ENCODE data around the gene ARL17A.
"Not testable (repeated sequence)": the region's sequence is repeated elsewhere in the genome, so short reads cannot be mapped to it uniquely, and the experiment has no call there.

The ARL17A gene

DNA sequence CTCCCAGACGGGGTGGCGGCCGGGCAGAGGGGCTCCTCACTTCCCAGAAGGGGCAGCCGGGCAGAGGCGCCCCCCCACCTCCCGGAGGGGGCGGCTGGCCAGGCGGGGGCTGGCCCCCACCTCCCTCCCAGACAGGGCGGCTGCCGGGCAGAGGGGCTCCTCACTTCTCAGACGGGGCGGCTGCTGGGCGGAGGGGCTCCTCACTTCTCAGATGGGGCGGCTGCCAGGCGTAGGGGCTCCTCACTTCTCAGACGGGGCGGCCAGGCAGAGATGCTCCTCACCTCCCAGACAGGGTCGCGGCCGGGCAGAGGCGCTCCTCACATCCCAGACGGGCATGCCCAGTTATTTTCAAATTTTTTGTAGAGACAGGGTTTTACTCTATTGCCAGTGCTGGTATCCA, 44.8 kb downstream of the ARL17A start:
- DNase-seq = not testable (repeated sequence)

DNA sequence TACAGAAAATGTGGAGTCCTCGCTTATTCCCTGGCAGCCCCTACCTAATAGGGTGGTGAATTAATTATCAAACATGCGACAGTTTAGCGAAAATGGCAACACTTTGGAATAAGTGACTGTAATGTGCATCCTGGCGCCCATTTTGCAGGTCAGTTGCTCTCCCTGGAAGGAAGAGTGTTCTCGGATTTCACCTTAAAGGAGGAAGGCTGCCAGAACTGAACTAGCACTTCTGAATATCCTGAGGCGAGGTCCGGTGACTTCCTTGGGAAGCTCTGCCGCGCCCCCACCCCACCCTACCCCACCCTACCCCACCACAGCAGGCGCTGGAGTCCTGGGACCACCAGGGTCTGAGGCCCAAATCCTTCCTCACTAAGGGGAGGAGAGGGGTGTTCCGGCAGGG, 67.3 kb downstream of the ARL17A start, which contains the start of gene LRRC37A2:
LRRC37A2 (plus strand) TSS at position 301 of the 400 bp plus-strand sequence. CDS start 245 bp downstream, outside the sequence.
- not testable (repeated sequence) for DNase-seq

DNA sequence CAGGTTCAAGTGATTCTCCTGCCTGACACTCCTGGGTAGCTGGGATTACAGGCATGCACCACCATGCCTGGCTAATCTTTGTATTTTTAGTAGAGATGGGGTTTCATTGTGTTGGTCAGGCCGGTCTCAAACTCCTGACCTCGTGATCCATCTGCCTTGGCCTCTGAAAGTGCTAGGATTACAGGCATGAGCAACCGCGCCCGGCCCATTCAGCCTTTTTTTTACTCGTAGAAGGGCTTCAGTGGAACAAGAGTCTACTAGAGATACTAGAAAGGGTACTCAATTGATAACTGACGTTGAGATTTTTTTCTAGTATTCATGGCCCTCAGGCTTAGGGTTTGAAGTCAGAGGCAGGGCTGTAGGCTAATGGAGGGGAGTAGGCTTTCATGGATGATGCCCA, 73.6 kb downstream of the ARL17A start:
- DNase-seq = not testable (repeated sequence)

DNA sequence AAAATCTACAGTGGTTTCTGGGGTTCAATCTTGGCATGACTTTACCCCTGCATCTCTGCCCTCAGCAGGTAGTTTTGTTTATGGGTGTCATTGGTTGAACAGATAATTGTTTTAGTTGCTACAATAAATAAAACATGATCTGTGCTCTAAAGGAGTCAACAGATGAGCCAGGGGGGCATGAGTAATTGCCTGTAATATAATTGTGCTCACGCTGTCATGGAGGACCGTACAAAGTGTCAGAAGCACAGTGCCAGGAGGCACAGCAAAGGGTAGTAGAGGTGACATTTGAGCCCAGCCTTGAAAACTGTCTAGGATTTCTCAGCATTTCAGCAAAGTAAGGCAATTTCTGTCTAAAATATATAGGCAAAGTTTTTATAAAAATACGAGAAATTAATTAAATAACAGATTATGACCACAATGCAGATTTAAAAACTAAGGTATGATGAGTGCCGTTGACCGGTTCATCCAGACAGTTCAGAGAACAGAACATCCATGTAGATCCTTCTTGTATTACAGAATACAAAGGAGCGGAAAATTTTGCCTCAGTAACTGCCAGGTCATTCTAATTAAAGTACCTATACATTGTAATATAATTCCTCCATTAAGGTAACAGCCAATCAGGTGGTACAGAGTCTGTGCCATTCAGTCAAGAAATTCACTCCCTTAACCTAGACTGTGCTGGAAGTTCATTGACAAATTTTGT, 79.9 kb downstream of the ARL17A start:
- not testable (repeated sequence) for DNase-seq

DNA sequence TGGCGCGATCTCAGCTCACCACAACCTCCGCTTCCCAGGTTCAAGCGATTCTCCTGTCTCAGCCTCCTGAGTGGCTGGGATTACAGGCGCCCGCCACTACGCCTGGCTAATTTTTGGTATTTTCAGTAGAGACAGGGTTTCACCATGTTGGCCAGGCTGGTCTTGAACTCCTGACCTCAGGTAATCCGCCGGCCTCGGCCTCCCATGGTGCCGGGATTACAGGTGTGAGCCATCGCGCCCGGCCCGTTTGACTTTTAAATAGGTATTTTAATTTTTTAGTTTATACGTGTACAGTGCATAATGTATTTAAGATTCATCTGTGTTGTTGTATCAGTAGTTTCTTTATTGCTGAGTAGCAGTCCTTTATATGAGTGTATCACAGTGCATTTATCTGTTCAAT, 87.5 kb downstream of the ARL17A start:
- not testable (repeated sequence) for DNase-seq

DNA sequence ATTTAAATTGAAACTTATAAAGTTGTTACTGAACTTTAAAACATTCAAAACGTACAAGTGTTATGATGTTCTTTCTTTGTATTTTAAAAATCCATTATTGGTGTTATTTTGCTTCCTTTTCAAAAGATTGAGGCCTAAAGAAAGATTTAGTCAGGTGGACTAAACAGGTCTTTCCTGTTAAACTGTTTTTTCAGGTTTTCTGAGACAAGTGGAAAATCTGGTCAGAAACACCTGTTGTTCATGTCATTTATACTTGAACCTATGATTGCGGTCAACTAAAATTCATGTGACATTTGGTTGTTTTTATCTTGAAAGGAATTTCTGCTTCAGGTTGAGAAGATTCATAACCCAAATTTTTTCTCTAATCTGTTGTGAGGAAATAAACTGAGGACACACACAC, 98.2 kb downstream of the ARL17A start:
- DNase-seq = not testable (repeated sequence)

DNA sequence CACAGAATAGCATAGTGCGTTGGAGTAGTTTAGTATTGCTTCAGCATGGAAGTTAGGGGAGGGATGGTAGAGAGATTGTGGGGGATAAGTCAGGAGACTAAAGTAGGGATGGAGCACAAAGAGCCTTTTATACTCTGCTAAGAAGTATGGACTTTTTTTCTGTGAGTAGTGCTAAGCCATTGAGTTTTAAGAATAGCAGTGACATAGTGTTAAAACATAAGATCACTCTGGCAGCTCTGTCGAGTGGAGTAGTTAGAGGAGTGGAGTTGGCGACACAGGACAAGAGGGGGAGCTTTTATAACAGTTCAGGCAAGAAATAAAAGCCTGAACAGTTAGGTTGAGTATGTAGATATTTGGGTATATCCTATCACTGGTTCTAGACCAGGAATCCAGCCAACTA, 100.7 kb downstream of the ARL17A start:
- not testable (repeated sequence) for DNase-seq

DNA sequence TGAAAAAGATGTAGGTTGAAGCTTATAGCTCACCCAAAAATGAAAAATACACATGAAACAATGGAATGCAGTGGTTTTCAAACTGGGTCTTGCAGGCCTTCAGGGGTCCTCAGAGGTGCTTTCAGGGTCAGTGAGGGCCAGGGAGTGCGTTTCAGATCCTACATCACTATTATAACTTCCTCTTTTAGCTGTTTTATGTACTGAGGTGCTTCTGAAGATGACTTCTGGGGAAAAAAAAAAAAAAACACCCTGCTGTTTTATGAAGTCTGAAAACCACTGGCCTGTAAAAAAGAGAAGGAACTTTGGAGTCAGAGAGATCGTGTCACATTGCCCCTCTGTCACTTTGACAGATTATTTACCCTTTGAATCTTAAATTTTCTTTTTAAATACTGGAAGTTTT, 103.9 kb downstream of the ARL17A start:
- DNase-seq = not testable (repeated sequence)

DNA sequence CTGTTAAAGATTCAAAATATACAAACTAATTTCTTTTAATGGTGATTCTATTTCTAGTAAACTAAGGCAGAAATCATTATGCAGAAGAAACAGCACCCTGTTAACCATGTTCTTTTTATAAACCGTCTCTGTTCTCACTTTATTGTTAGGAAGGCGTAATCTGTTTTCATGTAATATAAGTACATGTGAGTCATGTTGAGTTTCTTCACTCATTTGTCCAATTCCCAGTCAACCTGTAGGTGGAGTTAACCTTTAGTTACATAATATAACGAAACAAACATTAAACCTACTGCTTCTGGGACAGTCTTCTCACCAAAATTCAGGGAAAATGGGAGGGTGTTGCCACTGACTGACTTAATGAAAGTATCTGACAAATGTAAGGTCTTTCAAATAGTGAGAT, 105.0 kb downstream of the ARL17A start:
- not testable (repeated sequence) for DNase-seq

DNA sequence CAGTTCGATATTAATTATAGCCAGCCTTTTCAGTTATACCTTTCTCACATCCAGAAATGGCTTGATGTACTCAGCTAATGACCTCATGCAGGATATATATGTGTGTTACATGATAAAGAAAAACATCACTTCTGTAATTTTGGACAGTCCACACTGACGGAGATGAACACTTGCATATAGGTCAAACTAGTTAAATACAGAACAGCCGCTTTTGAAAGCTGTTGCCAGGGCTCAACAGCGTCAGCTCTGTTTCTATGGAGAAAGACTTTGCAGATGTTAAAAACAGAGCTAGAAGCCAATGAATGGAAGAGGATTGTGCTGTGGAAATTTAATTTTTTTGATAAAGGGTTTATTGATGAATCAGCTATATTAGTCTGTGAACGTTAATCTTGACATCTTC, 111.9 kb downstream of the ARL17A start:
- DNase-seq = not testable (repeated sequence)
